Iris pigment epithelial cell (primary cell): Measurements from ENCODE around the gene TUBGCP6.

Experiments used
- DNase-seq: peaks from one replicate; pipeline ENCODE4 v3.0.0-alpha.2; 2011; ENCODE audit warnings: low read depth

Gene TUBGCP6

DNA sequence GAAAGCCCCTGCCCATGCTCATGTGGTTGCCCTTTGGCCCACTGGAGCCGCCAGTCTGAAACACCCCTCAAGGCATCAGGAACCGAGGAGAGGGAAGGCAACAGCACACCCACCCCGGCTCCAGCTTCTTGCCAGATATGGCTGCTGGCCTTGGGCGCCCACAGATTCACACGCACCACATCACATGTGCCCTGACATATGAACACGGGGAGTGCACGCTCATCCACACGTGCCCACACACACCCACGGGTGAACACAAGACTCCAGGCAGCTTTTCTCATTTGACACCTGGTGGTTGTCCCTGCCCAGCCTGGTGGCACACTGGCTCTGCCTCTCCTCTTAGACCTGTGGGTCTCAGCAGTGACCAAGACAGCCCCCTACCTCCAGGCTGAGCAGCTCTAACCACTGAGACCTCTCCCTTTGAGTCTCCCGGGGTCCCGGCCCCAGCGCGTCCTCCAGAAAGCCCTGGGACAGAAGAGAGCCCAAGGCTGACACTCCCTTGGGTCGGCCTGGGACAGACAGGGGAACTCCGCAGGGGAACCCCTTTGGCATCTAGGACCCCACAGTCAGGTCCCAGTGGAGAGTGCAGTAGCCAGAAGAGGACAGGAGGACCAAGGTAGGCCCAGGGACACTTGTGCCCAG is 19.4 kb upstream of the TUBGCP6 start:
- DNase-seq = no peak

DNA sequence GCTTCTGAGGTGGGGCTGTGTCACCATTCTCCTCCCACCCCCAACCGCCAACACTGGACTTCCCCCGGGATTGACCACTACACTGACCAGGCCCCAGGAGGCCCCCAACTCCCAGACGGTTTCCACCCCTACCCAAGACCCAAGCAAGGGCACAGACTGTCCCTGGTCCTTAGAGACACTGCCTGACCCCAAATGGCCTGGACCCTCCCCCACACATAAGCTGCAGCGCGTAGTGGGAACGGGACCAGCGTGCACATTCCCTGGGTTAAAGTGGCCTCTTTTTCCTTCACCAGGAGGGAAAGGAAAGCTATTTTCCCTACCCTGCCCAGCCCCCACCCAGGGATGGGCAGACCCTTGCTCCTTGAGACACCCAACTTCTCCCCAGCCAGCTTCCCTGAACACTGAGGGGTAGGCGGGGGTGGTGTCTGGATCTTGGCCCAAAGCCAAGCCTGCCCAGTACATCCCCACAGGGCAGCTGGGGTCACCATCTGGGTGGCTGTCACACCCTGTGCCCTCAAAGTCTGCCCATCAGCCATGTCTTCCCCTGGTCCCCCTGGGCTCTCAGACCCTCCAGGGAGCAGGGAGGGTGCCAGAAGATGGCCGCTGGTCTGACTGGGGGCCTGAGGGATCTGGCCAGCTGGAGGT is 18.3 kb upstream of the TUBGCP6 start:
- DNase-seq = no peak

- DNase-seq = peak; percentile 30
Measured at GRCh38 chr22:50262460-50262911, 17.7 kb upstream of the TUBGCP6 start.

DNA sequence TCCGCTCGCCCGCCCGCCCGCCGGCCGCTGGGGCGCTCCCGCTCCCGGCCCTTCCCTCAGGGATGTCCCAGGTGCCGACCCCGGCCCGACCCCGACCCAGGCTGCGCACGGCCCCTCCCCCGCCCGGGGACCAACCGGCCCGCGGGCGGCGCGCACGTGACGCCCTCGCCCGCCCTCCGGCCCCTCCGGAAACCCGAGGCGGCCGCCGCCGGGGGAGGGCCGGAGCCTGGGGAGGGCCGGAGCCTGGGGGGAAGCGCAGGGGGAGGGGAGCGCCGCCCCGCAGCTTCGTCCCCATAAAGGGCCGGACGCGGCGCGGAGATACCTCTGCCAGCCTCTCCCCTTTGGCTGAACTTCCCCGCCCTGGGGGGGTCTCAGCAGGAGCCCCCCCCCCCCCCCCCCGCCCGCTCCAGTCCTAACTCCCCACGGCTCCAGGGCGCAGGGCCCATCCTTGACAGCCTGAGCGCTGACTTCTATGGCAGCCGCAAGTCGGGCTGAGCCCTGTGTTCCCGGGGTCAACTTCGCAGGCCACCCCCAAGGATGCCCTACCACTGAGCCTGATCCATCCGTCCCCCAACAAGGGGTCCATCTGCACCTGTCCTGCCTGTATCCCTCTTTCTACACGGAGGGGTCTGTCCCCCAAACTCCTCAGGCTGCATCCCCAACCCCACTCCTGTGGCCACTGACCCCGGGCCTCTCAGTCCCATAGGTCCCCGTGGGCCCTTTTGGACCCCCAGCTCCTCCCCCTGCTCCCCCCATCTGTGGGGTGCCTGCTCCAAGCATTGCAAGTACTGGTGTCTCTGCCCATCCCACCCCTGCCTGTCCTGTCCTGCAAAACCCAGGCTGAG is 17.0 kb upstream of the TUBGCP6 start, which contains the start of gene MAPK12:
Gene MAPK12 (minus strand): TSS at position 69 of the 845 bp plus-strand sequence. CDS start 174 bp downstream, outside the sequence.
- DNase-seq = peak; percentile 22

DNA sequence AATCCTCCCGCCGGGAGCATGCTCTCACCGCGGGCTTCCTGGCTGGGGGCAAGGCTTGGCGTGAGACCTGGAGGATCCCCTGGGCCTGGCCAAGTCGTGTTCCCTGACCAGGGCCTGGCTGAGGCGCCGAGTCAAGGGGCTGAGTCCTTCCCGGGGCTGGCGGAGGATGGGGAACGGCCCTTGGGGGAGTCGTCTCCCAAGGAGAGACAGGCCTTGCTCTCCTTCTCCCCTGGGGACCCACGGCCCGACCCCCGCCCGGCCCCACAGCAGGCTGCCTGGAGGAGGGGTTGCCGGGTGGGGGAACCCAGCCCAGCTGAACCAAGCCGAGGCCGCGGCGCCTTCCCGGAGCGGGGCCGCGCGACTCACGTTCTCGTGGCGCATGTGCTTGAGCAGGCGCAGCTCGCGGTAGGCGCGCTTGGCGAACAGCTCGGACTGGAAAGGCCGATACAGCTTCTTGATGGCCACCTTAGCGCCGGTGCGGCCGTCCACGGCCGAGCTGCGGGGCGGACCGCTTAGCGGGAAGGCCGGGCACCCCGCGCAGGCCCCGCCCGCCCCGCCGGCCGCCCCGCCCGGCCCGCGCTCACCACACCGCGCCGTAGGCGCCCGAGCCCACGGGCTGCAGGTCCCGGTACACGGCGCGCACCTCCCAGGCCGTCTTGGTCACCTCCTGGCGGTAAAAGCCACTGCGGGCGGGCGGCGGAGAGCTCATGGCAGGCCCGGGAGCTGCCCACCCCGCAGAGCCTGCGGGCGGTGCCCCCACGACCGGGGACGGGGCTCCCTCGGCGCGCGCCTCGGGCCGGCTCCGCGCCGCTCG is 16.2 kb upstream of the TUBGCP6 start:
- DNase-seq = peak; percentile 86

DNA sequence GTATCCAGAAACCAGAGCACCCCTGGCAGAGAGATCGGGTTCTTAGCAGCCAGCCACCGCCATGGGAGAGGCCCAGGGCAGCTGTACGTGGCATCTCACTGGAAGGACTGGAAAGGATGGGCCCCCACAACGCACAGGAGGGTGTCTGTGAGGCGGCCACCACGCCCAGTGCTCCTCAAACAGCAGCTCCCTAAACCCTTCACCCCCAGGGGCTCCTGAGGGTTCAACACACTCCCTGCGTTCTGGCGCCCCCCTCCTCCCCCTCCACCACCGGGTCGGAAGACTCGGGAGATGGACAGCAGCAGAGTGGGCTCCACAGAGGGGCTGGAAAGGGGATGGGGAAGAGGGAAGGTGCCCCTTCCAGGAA is 15.6 kb upstream of the TUBGCP6 start:
- peak; percentile 31 for DNase-seq

- no peak for DNase-seq
Measured at GRCh38 chr22:50259302-50259701, 14.5 kb upstream of the TUBGCP6 start.

- no peak for DNase-seq
Measured at GRCh38 chr22:50258361-50259292, 13.8 kb upstream of the TUBGCP6 start.

DNA sequence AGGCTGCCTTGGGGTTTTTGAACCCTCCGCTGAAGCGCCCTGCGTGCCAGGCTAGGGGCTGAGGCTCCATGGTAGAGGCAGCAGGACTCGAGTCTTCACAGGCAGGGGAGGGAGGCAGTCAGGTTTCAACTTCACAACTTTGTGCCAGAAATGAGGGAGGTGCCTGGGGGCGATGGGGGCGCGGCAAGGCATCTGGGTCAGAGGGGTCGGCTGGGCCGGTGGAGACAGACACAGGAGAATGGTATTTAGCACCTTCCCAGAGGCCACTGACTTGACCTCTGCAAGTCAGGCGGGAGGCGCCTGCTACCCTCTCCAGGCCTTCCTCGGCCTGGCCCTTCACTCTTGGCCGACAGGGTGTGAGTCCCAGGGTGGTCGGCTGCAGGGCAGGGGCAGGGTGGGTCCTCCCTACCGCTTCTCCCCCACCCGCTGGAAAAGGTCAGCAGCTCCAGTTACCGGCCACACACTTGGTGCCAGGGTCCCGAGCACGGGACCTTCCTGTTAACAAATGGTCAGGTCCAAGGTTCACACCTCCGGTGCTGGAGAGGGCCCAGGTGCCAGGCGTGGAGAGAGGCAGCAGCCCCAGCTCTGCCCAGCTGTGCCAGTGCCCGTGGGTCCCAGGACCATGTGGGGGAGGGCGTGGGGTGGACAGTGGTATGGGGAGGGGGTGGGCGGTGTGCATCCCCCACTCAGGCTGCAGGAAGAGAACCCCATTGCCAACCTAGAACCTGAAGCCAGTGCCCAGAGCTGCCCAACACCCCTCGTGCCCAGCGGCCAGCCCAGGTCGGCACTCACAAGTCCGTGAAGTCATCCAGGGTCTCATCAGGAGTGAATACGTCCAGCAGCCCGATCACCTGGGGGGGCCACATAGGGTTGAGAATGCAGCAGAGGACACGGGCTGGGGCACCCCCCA is 12.9 kb upstream of the TUBGCP6 start:
- no peak for DNase-seq

DNA sequence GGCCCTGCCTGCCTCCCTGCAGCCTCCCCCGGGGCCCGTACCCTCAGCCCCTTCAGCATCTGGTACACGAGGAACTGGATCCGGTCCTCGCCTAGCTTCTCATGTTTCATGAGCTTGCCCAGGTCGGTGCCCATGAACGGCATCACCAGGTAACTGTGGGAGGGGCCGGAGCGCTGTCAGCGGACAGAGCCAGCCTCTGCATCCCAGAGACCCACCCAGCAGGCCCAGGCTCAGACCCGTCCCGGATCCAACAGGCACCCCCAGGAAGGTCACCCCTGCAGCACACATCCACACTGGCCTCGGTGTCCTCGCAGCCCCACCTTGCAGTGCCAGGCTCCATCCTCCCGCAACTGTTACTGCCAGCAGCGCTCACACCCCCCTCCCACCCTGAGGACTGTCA is 12.2 kb upstream of the TUBGCP6 start:
- DNase-seq = no peak

GRCh38 chr22:50256258-50256862 is 11.5 kb upstream of the TUBGCP6 start:
- no peak for DNase-seq

- DNase-seq = no peak
Measured at GRCh38 chr22:50255607-50256006, 10.8 kb upstream of the TUBGCP6 start.

GRCh38 chr22:50255099-50255498 is 10.3 kb upstream of the TUBGCP6 start:
- DNase-seq = no peak

- DNase-seq = no peak
Measured at GRCh38 chr22:50253941-50254340, 9.1 kb upstream of the TUBGCP6 start.

GRCh38 chr22:50253046-50253915 is 8.5 kb upstream of the TUBGCP6 start:
- DNase-seq = no peak

DNA sequence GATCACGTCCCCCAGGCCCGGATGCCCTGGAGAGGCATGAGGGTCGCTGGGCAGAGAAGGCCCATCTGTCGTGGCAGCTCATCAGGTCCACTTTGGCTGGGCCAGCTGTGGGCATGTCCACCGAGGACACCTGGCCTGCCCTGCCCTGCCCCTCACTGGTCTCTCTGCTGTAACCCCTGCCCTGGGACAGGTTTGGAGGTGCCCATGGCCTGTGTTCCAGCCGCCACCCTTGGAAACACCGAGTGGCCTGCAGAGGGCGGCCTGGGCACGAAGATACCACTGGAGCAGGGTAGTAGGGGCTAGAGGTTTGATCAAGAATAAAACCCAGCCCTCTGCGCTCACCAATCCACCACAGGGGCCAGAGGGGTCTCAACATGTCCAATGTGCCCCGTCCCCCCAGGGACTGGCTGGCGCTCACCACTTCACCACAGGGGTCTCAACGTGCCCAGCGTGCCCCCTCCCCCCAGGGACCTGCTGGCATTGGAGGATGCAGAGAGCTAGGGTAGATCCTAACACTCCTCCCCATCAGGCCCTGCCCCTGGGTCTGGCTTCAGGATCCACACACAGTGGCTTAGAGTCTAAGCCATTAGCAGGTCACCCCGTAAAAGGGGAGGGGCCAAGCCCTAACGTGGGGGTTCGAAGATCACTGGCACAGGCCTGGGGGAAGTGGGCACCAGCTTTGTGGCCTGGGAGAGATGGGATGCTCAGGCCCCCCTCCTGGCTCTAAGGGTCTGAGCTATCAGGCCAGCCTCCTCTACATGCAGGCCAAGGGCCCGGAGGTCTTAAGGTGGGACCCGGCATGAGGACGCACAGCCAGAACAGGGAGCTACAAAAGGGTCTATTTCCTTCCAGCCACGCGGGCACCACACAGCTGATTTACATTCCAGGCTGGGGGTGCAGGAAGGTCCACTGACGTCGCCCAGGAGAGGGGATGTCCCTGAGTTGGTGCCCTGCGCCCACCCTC is 7.5 kb upstream of the TUBGCP6 start:
- DNase-seq = peak; percentile 64

DNA sequence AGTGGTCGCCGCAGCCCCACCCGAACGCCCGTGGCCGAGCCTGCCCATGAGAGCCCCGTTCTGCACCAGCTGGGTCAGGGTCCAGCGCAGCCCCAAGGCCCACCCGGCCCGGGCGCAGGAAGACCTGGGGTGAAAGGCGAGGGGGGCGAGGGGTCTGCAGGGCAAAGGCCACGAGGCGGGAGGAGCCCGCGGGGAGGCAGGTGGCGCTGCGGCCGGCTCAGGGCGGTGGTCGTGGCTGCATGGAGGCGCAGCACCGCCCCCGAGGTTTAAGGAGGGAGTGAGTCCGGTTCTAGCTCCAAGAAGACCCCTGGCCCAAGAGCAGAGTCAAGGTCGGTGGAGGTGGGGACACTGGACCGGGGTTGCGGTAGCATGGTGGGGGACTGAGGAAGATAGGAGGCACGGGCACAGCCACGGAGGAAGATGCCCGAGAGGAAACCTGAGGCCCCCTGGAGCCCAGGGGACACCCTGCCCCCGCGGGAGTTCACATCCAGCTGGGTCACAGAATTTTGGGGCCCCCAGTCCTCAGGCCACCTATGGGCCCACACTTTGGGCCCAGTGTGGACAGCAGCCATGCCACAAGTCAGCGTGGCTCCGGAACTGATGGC is 6.8 kb upstream of the TUBGCP6 start:
- no peak for DNase-seq
